HCT116 (cell line): ENCODE measurements around the gene LSAMP. TPM values are rescaled to one million over a fixed set of nuclear protein-coding genes. Genes with fewer than 3 reads are reported as not detected.

Source experiments
- ATAC-seq: fragments of 200-7000 bp; cut with Tn5 transposase; 2 replicates; pipeline ENCODE4 v1.9.1; 2020; ENCODE audit warnings: mild to moderate bottlenecking, moderate library complexity
- BruUV-seq: library from RNA; stranded (reverse); fragments of 400-500 nt; replicated peaks from 2 replicates; lab custom pipeline; 2021; lab: Mats Ljungman, UMichigan
- CTCF ChIA-PET: fragments of 300-600 bp; sonication (Branson Sonifier 250); formaldehyde crosslinking; loops from one replicate; lab custom pipeline; 2021; ENCODE audit warnings: antibody characterized with exemption; lab: Charles Lee
- POLR2A ChIA-PET: fragments of 300-600, 350-600 bp; sonication (Branson Sonifier 250); formaldehyde crosslinking; loops from one replicate; lab custom pipeline; 2021; ENCODE audit warnings: antibody characterized with exemption; lab: Charles Lee
- RAD21 ChIA-PET, 2 experiments: fragments of 300-600 bp; sonication (Branson Sonifier 250); formaldehyde crosslinking; loops; one replicate each; lab custom pipeline; 2023; ENCODE audit warnings: low total read pairs in 2 of 2; ENCODE audit not compliant: uncharacterized antibody in 2 of 2, unreplicated experiment in 2 of 2, low non-redundant PET in 1 of 2; lab: Charles Lee
- DNase-seq: peaks from one replicate; pipeline ENCODE4 v3.0.0-alpha.2; 2010; ENCODE audit warnings: low read depth, low spot score
- H2AFZ ChIP-seq: fragments of 200-600 bp; shearing (Covaris generic), sonication (generic); 2 replicates; pipeline ENCODE4 v1.6.1; 2017; ENCODE audit warnings: low read depth, mixed run types, mixed read lengths, antibody characterized with exemption, low read length; ENCODE audit not compliant: poor library complexity, severe bottlenecking
- H3K27ac ChIP-seq: 2 replicates; pipeline ENCODE4 v1.5.1; 2012; ENCODE audit warnings: low read depth, low read length
- H3K27me3 ChIP-seq: fragments of 200-600 bp; sonication (generic); 2 replicates; pipeline ENCODE4 v1.6.1; 2016; ENCODE audit warnings: mixed run types, low read length, mixed read lengths; ENCODE audit not compliant: insufficient read depth
- H3K36me3 ChIP-seq, 2 experiments: fragments of 200-500 bp in 1 of 2; fragments of 200-600 bp in 1 of 2; sonication (Bioruptor generic) in 1 of 2; sonication (generic) in 1 of 2; 2 replicates each; pipeline versions ENCODE4 v1.5.1 to v1.6.1; 2014 to 2016; ENCODE audit warnings: low read length in 2 of 2, inconsistent platforms in 1 of 2, mixed read lengths in 1 of 2, mixed run types in 1 of 2; ENCODE audit not compliant: insufficient read depth in 2 of 2, control insufficient read depth in 1 of 2
- H3K4me1 ChIP-seq, 2 experiments: fragments of 200-600 bp in 1 of 2; sonication (generic) in 1 of 2; 2 replicates each; pipeline versions ENCODE4 v1.5.1 to v1.6.1; 2012 to 2017; ENCODE audit warnings: low read length in 2 of 2, inconsistent platforms in 1 of 2, mild to moderate bottlenecking in 1 of 2, mixed read lengths in 1 of 2, mixed run types in 1 of 2, moderate library complexity in 1 of 2; ENCODE audit not compliant: insufficient read depth in 2 of 2, control insufficient read depth in 1 of 2
- H3K4me2 ChIP-seq: fragments of 200-600 bp; sonication (generic); 2 replicates; pipeline ENCODE4 v1.6.1; 2017; ENCODE audit warnings: mixed run types, low read length, mixed read lengths
- H3K4me3 ChIP-seq, 2 experiments: fragments of 200-600 bp in 1 of 2; sonication (generic) in 1 of 2; replicated peaks in 1 of 2; 2 replicates each; pipeline ENCODE4 v1.5.1; 2011 to 2016; ENCODE audit warnings: low read length in 2 of 2, control low read depth in 1 of 2, low read depth in 1 of 2, mild to moderate bottlenecking in 1 of 2, mixed read lengths in 1 of 2, mixed run types in 1 of 2
- H3K79me2 ChIP-seq: fragments of 200-600 bp; sonication (generic); 2 replicates; pipeline ENCODE4 v1.6.1; 2017; ENCODE audit warnings: mild to moderate bottlenecking, mixed run types, low read length, moderate library complexity, mixed read lengths; ENCODE audit not compliant: insufficient read depth
- H3K9ac ChIP-seq: fragments of 200-600 bp; sonication (generic); 2 replicates; pipeline ENCODE4 v1.6.1; 2016; ENCODE audit warnings: low read length, mixed read lengths
- H3K9me2 ChIP-seq: fragments of 200-600 bp; sonication (generic), shearing (Covaris generic); 2 replicates; pipeline ENCODE4 v1.6.1; 2017; ENCODE audit warnings: mixed run types, mild to moderate bottlenecking, moderate library complexity; ENCODE audit not compliant: insufficient read depth
- H3K9me3 ChIP-seq, 2 experiments: fragments of 200-500 bp in 1 of 2; fragments of 200-600 bp in 1 of 2; sonication (Bioruptor generic) in 1 of 2; sonication (generic) in 1 of 2; 2 replicates each; pipeline ENCODE4 v1.6.1; 2014 to 2017; ENCODE audit warnings: low read length in 2 of 2, mixed read lengths in 2 of 2, inconsistent platforms in 1 of 2, low read depth in 1 of 2, mild to moderate bottlenecking in 1 of 2, mixed run types in 1 of 2, moderate library complexity in 1 of 2; ENCODE audit not compliant: control insufficient read depth in 1 of 2, insufficient read depth in 1 of 2
- H4K20me1 ChIP-seq: fragments of 200-600 bp; sonication (generic), shearing (Covaris generic); 2 replicates; pipeline ENCODE4 v1.6.1; 2017; ENCODE audit warnings: mixed run types, mild to moderate bottlenecking, moderate library complexity; ENCODE audit not compliant: insufficient read depth
- CEBPB ChIP-seq: IDR thresholded peaks from 2 replicates; pipeline ENCODE4 v1.6.1; 2012; ENCODE audit warnings: low read depth
- CTCF ChIP-seq, 3 experiments: fragments of 200-600 bp in 1 of 3; sonication (generic) in 1 of 3; IDR thresholded peaks in 2 of 3; conservative IDR thresholded peaks in 1 of 3; 2 replicates each; pipeline ENCODE4 v1.5.1; 2012 to 2017; ENCODE audit warnings: low read depth in 2 of 3, low read length in 2 of 3, antibody characterized with exemption in 1 of 3, borderline replicate concordance in 1 of 3, control low read depth in 1 of 3, mild to moderate bottlenecking in 1 of 3, mixed read lengths in 1 of 3, mixed run types in 1 of 3, moderate library complexity in 1 of 3; ENCODE audit not compliant: insufficient read depth in 1 of 3
- ELF1 ChIP-seq: IDR thresholded peaks from 2 replicates; pipeline ENCODE4 v1.6.1; 2012; ENCODE audit warnings: low read depth, borderline replicate concordance
- EZH2 ChIP-seq: fragments of 200-600 bp; sonication (generic); IDR thresholded peaks from 2 replicates; pipeline ENCODE4 v1.6.1; 2017; ENCODE audit warnings: antibody characterized with exemption, mixed run types
- JUND ChIP-seq: IDR thresholded peaks from 2 replicates; pipeline ENCODE4 v1.6.1; 2012
- MAX ChIP-seq: IDR thresholded peaks from 2 replicates; pipeline ENCODE4 v1.6.1; 2012
- TCF7L2 ChIP-seq: IDR thresholded peaks from 2 replicates; pipeline ENCODE4 v1.7.0; 2011; ENCODE audit warnings: borderline replicate concordance, inconsistent platforms; ENCODE audit not compliant: insufficient read depth, insufficient read length; ENCODE audit errors: extremely low read depth
- ZFX ChIP-seq: fragments of 450-650 bp; IDR thresholded peaks from 2 replicates; pipeline ENCODE4 v1.6.1; 2017
- ZNF274 ChIP-seq: fragments of 200-500 bp; sonication (Bioruptor generic); IDR thresholded peaks from 2 replicates; pipeline ENCODE4 v1.6.1; 2014; ENCODE audit warnings: mild to moderate bottlenecking, low read depth, low read length, inconsistent platforms
- intact Hi-C: fragments of 100-400 bp; cut with micrococcal nuclease; formaldehyde crosslinking; loops from 2 replicates; pipeline ENCODE4 v1.10.0; 2022
- total RNA-seq: library from RNA; stranded (reverse); gene quantifications from one replicate; pipeline ENCODE4 v1.2.1, GENCODE V29; 2021; ENCODE audit not compliant: unreplicated experiment

LSAMP gene
- total RNA-seq, 1 experiment from 2014 or later, result 0.25 TPM

- Histone ChIP-seq H3K9me3 (no peaks in the 10 kb centered on the region), H3K27ac (no peak overlapping the region), H2AFZ (no peak overlapping the region), H3K79me2 (no peaks in the 10 kb centered on the region), H3K36me3 (no peaks in the 10 kb centered on the region), H3K9ac (no peak overlapping the region), H3K4me3 (no peak overlapping the region), H3K4me2 (no peak overlapping the region), H3K4me1 (no peaks in the 10 kb centered on the region), H4K20me1 (no peaks in the 10 kb centered on the region), H3K9me2 (no peaks in the 10 kb centered on the region), H3K27me3 (no peaks in the 10 kb centered on the region)
- RAD21 ChIA-PET, result no interaction called here
- intact Hi-C loops, result no loop called here
- CTCF ChIA-PET, result no interaction called here
- DNase-seq (no peak), ATAC-seq (no peak)
- no peak for TF ChIP-seq ZFX
- no peak for TF ChIP-seq ELF1
- TF ChIP-seq CTCF (IDR thresholded peaks at IDR 0.05 in 2 of 3, conservative IDR thresholded peaks at IDR 0.05 in 1 of 3; ENCODE audit: borderline replicate concordance in 1 of 3, insufficient read depth in 1 of 3, low read depth in 2 of 3, low read length in 2 of 3), result no peak
- TF ChIP-seq CEBPB, result no peak
- TF ChIP-seq TCF7L2, result no peak
- TF ChIP-seq MAX, result no peak
- TF ChIP-seq EZH2, result no peak
- POLR2A ChIA-PET, result no interaction called here
- BruUV-seq, result no TSS peak
Measured at GRCh38 chr3:116039651-116039985, 405.7 kb downstream of the LSAMP start.

- ChIA-PET CTCF (no interaction called here), POLR2A (no interaction called here), RAD21 (no interaction called here)
- Histone ChIP-seq H3K27me3 (no peaks in the 10 kb centered on the region), H3K9me3 (no peaks in the 10 kb centered on the region), H3K9me2 (no peaks in the 10 kb centered on the region), H3K4me3 (no peak overlapping the region), H3K36me3 (no peaks in the 10 kb centered on the region), H3K4me1 (no peaks in the 10 kb centered on the region), H4K20me1 (no peaks in the 10 kb centered on the region), H3K9ac (no peak overlapping the region), H2AFZ (no peak overlapping the region), H3K27ac (no peak overlapping the region), H3K4me2 (no peak overlapping the region), H3K79me2 (no peaks in the 10 kb centered on the region)
- ATAC-seq, result no peak
- TF ChIP-seq JUND (no peak), ZNF274 (no peak), MAX (no peak)
- DNase-seq, result no peak
- BruUV-seq, result no TSS peak
- intact Hi-C loops, result no loop called here
Measured at GRCh38 chr3:116038968-116039650, 406.2 kb downstream of the LSAMP start.
